NT2/D1 (cell line): Measurements from ENCODE around the gene PAPOLB.

ENCODE experiments used
- DNase-seq: peaks from one replicate; pipeline ENCODE4 v3.0.0-alpha.2; 2011; ENCODE audit warnings: low read depth, low spot score
- H3K27me3 ChIP-seq: 2 replicates; pipeline ENCODE4 v1.6.0; 2011; ENCODE audit warnings: mild to moderate bottlenecking; ENCODE audit not compliant: insufficient read length, insufficient read depth
- H3K36me3 ChIP-seq: 2 replicates; pipeline ENCODE4 v1.6.1; 2011; ENCODE audit warnings: mild to moderate bottlenecking, low read length, mixed read lengths; ENCODE audit not compliant: insufficient read depth, insufficient read length
- H3K4me1 ChIP-seq: 2 replicates; pipeline ENCODE4 v1.5.1; 2011; ENCODE audit not compliant: insufficient read depth, insufficient read length
- H3K4me3 ChIP-seq: 2 replicates; pipeline ENCODE4 v1.5.1; 2011; ENCODE audit warnings: low read depth; ENCODE audit not compliant: insufficient read length
- H3K9ac ChIP-seq: 2 replicates; pipeline ENCODE4 v1.6.0; 2011; ENCODE audit warnings: low read depth; ENCODE audit not compliant: insufficient read length
- H3K9me3 ChIP-seq: 2 replicates; pipeline ENCODE4 v1.5.1; 2011; ENCODE audit warnings: mild to moderate bottlenecking, low read length; ENCODE audit not compliant: insufficient read depth
- SUZ12 ChIP-seq: IDR thresholded peaks from 2 replicates; pipeline ENCODE4 v1.6.1; 2011; ENCODE audit not compliant: insufficient read length, insufficient read depth; ENCODE audit errors: extremely low read depth
- YY1 ChIP-seq: IDR thresholded peaks from 2 replicates; pipeline ENCODE4 v1.6.1; 2011; ENCODE audit not compliant: insufficient read length, insufficient read depth
- ZNF274 ChIP-seq: IDR thresholded peaks from 2 replicates; pipeline ENCODE4 v1.6.1; 2011; ENCODE audit warnings: mild to moderate bottlenecking, low read depth, low read length

Gene PAPOLB

GRCh38 chr7:4823441-4824119, 38.2 kb downstream of the PAPOLB start:
- H3K4me3 ChIP-seq = no peak overlapping the region
- no peaks in the 10 kb centered on the region for H3K27me3 ChIP-seq
- no peaks in the 10 kb centered on the region for H3K36me3 ChIP-seq
- H3K9ac ChIP-seq = no peak overlapping the region
- no peak for DNase-seq
- TF ChIP-seq YY1 (no peak), ZNF274 (no peak), SUZ12 (no peak)
- H3K9me3 ChIP-seq = no peaks in the 10 kb centered on the region
- H3K4me1 ChIP-seq = peaks cover 2% of the 10 kb centered on the region

DNA sequence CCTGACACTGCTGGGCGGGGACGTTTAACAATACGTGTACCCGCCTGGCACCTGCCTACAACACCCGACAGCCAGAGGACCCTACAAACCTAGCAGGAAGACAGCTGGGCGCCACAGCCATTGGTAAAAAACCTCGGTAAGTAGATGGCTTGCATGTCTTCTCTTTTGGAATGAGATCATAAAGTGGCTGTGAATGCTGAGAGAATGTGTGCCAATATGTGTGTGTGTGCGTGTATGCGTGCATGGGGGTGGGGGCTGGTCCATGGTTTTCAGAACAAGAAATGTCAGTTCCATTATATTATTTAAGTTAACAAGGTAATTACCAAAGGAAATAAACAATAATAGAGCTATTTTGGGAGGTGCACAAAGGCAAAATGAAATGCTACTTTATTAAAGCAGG, 39.2 kb downstream of the PAPOLB start:
- Histone ChIP-seq H3K4me3 (no peak overlapping the region), H3K9me3 (no peaks in the 10 kb centered on the region), H3K36me3 (no peaks in the 10 kb centered on the region), H3K4me1 (peaks cover 2% of the 10 kb centered on the region), H3K9ac (no peak overlapping the region), H3K27me3 (no peaks in the 10 kb centered on the region)
- no peak for DNase-seq
- no peak for TF ChIP-seq ZNF274
- TF ChIP-seq YY1 = no peak
- no peak for TF ChIP-seq SUZ12

DNA sequence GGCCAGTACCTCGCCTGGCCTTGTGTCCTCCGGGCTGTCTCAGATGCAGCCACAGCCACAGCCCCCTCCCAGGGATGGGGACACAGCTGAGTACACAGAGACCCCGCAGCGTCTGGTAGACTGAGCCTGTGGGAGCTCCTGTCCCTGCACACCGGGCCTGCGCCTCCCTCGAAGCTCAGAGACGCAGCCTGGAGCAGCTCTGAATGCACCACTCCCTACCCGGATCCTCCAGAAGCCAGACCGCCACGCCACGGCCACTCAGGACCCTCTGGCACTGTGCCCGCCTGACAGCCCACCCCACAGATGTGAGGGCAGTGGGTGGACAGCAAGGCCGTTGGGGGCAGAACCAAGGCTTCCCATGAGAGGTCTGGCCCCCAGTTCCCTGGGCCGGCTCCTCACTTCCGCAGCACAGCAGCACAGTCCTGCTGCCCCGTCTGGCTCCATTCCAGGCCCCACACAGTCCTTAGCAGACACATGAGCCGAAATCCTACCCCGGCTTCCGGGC, 40.8 kb downstream of the PAPOLB start:
- H3K4me1 ChIP-seq = peaks cover 3% of the 10 kb centered on the region
- no peak for DNase-seq
- no peaks in the 10 kb centered on the region for H3K36me3 ChIP-seq
- H3K9ac ChIP-seq = peak overlapping the region; percentile 32
- H3K9me3 ChIP-seq = no peaks in the 10 kb centered on the region
- H3K27me3 ChIP-seq = no peaks in the 10 kb centered on the region
- H3K4me3 ChIP-seq = no peak overlapping the region
- TF ChIP-seq SUZ12 (no peak), YY1 (no peak), ZNF274 (no peak)

DNA sequence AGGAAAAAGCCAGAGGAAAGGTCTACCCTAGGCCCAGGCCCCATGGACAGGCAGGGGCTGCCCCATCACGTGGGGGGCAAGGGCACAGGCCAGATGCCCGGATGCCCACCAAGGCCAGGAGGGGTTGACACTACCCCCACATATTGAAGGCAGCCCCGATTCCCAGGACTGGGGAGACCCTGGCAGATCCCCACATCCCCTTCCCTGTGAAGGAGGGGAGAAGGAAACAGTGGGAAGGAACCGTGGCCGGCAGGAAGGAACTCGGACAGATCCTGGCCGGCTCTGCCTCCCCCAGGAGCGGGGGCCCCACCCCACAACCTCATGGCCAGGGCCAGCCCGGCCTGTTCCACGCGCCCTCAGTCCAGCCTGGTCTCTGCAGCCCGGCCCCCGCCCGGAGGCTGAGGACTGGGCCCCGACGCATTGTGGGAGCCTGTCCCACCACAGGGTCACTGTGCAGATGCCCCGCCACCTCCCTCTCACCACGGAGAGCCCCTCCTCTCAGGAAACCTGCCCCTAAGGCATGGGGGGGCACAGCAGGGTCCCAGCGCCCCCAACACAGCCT, 41.3 kb downstream of the PAPOLB start:
- TF ChIP-seq ZNF274 (no peak), SUZ12 (no peak), YY1 (no peak)
- Histone ChIP-seq H3K36me3 (no peaks in the 10 kb centered on the region), H3K4me1 (peaks cover 8% of the 10 kb centered on the region), H3K27me3 (no peaks in the 10 kb centered on the region), H3K4me3 (no peak overlapping the region), H3K9me3 (no peaks in the 10 kb centered on the region), H3K9ac (peak overlapping the region; percentile 61)
- DNase-seq = no peak

DNA sequence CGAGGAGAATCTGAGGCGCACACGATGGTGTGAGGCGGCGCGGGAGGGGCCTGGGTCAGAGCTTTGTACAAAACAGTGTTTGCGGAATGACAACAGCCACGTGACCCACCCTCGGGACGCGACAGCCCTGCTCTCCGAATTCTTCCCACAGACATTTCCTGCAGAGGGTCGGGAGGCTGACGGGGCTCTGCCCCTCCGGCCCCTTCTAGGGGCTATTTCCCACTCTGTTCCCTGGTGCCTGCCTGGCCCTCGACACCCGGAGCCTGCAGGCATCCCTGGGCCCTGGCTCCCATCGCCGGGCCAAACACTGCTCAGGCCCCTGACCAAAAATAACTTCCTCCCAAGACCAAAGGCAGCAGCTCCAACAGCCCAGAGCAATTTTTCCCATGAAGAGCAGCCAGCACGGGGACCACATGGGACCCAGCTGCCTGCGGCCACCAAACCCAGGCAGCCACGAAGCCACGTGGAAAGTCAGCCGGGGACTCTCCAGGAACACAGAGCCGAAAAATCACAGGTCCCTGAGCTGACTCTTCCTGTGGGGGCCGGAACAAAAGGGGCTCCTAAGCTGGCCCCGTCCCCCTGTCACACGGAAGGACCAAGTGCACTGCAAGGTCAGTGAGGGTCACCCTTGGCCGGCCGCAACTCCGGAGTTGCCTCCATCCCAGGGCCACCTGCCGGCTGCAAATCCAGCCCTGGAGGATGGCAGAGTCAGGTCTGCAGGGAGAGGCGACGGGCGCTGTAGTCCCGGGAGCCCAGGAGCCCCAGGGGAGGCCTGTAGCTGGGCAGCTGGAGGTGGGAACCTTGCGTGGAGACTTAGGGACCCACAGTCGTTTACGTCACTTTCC, 42.0 kb downstream of the PAPOLB start:
- no peak for DNase-seq
- TF ChIP-seq SUZ12 (no peak), YY1 (no peak), ZNF274 (no peak)
- Histone ChIP-seq H3K9ac (peak overlapping the region; percentile 61), H3K4me1 (peaks cover 12% of the 10 kb centered on the region), H3K4me3 (no peak overlapping the region), H3K27me3 (no peaks in the 10 kb centered on the region), H3K9me3 (no peaks in the 10 kb centered on the region), H3K36me3 (no peaks in the 10 kb centered on the region)

GRCh38 chr7:4818000-4818794, 43.6 kb downstream of the PAPOLB start:
- TF ChIP-seq YY1 = no peak
- TF ChIP-seq ZNF274 = no peak
- no peak for TF ChIP-seq SUZ12
- Histone ChIP-seq H3K4me3 (no peak overlapping the region), H3K27me3 (no peaks in the 10 kb centered on the region), H3K9ac (no peak overlapping the region), H3K9me3 (no peaks in the 10 kb centered on the region), H3K4me1 (peaks cover 12% of the 10 kb centered on the region), H3K36me3 (peaks cover 2% of the 10 kb centered on the region)
- no peak for DNase-seq
